Gastrocnemius medialis (tissue), 4 donors: ENCODE results near the gene NRG3. TPM values are rescaled to one million over a fixed set of nuclear protein-coding genes. Genes with fewer than 3 reads are reported as not detected.

Experiments used
- ATAC-seq, 2 donors: fragments of 150-250 bp; one replicate each; pipeline ENCODE4 v1.9.1; 2016
- DNase-seq, 2 donors: peaks; one replicate each; pipeline ENCODE4 v3.0.0-alpha.2; 2019
- H3K27ac ChIP-seq, 4 donors: fragments of 200-600 bp; sonication (generic); 1 replicate in 1 of 4; 2 replicates in 3 of 4; pipeline ENCODE4 v1.5.1; 2016 to 2018; ENCODE audit warnings: mild to moderate bottlenecking in 2 of 4, moderate library complexity in 1 of 4
- H3K27me3 ChIP-seq, 3 donors: fragments of 200-600 bp; sonication (generic) in 2 of 3; 1 replicate in 1 of 3; 2 replicates in 2 of 3; pipeline versions ENCODE4 v1.5.1 to v1.6.0; 2016 to 2019; ENCODE audit warnings: mild to moderate bottlenecking in 1 of 3, moderate library complexity in 1 of 3
- H3K36me3 ChIP-seq, 2 donors: fragments of 200-600 bp; sonication (generic) in 1 of 2; one replicate each; pipeline ENCODE4 v1.5.1; 2017 to 2018
- H3K4me1 ChIP-seq, 2 donors: fragments of 200-600 bp; sonication (generic) in 1 of 2; one replicate each; pipeline ENCODE4 v1.5.1; 2016 to 2017; ENCODE audit warnings: mild to moderate bottlenecking in 2 of 2
- H3K4me3 ChIP-seq, 4 donors: fragments of 200-600 bp; sonication (generic) in 3 of 4; 1 replicate in 1 of 4; 2 replicates in 3 of 4; pipeline ENCODE4 v1.5.1; 2016 to 2019; ENCODE audit warnings: mild to moderate bottlenecking in 2 of 4
- H3K9me3 ChIP-seq, 3 donors: fragments of 200-600 bp; sonication (generic) in 2 of 3; 1 replicate in 1 of 3; 2 replicates in 2 of 3; pipeline ENCODE4 v1.5.1; 2016 to 2019
- CTCF ChIP-seq, 5 experiments: fragments of 450-650 bp in 3 of 5; fragments of 200-600 bp in 2 of 5; sonication (generic) in 2 of 5; IDR thresholded peaks in 4 of 5; conservative IDR thresholded peaks in 1 of 5; 1 replicate in 4 of 5; 2 replicates in 1 of 5; pipeline ENCODE4 v1.5.1; 2016 to 2019; ENCODE audit warnings: antibody characterized with exemption in 5 of 5, mild to moderate bottlenecking in 3 of 5, moderate library complexity in 3 of 5
- POLR2A ChIP-seq, 2 donors: fragments of 450-650 bp; IDR thresholded peaks; one replicate each; pipeline ENCODE4 v1.6.1; 2017; ENCODE audit warnings: antibody characterized with exemption in 2 of 2, mild to moderate bottlenecking in 2 of 2, moderate library complexity in 2 of 2
- in situ Hi-C, 4 donors: fragments of 200-750 bp; cut with MboI; loops; one replicate each; pipeline versions ENCODE4 v1.15.0 to v1.8.0; 2017; ENCODE audit warnings: low sequenced_read_pairs in 4 of 4
- intact Hi-C: fragments of 100-400 bp; cut with DNase I; formaldehyde crosslinking; loops from one replicate; pipeline ENCODE4 v1.15.1; 2023; ENCODE audit warnings: low total_unique reads
- total RNA-seq, 4 donors: library from RNA; depleted of rRNA; stranded (reverse); fragments of >200 nt; gene quantifications; one replicate each; pipeline versions ENCODE4 v1.1.0 to v1.2.3, GENCODE V29; 2016

The NRG3 gene
- total RNA-seq, 4 donors from 2014 or later = not detected

GRCh38 chr10:82020999-82021398, 146.0 kb downstream of the NRG3 start:
- TF ChIP-seq POLR2A (IDR thresholded peaks at IDR 0.05) (no peak), CTCF (IDR thresholded peaks at IDR 0.05 in 4 of 5, conservative IDR thresholded peaks at IDR 0.05 in 1 of 5) (no peak)
- Histone ChIP-seq H3K36me3 (no peaks in the 10 kb centered on the region), H3K4me3 (no peak overlapping the region), H3K4me1 (no peaks in the 10 kb centered on the region), H3K9me3 (no peaks in the 10 kb centered on the region), H3K27ac (no peak overlapping the region), H3K27me3 (no peaks in the 10 kb centered on the region)
- DNase-seq (no peak), ATAC-seq (no peak)
- intact Hi-C loops = no loop called here
- in situ Hi-C loops = no loop called here

GRCh38 chr10:82027711-82028110, 152.7 kb downstream of the NRG3 start:
- no peaks in the 10 kb centered on the region for H3K9me3 ChIP-seq
- H3K27me3 ChIP-seq = no peaks in the 10 kb centered on the region
- no peak overlapping the region for H3K27ac ChIP-seq
- H3K4me1 ChIP-seq = no peaks in the 10 kb centered on the region
- DNase-seq (no peak), ATAC-seq (no peak)
- no peak overlapping the region for H3K4me3 ChIP-seq
- in situ Hi-C loops = no loop called here
- intact Hi-C loops = no loop called here
- no peaks in the 10 kb centered on the region for H3K36me3 ChIP-seq
- TF ChIP-seq CTCF (IDR thresholded peaks at IDR 0.05 in 4 of 5, conservative IDR thresholded peaks at IDR 0.05 in 1 of 5) (no peak), POLR2A (IDR thresholded peaks at IDR 0.05) (no peak)

- H3K27ac ChIP-seq = no peak overlapping the region
- in situ Hi-C loops = no loop called here
- no peak for ATAC-seq
Measured at GRCh38 chr10:82037076-82037475, 162.1 kb downstream of the NRG3 start.

GRCh38 chr10:82038587-82038986, 163.6 kb downstream of the NRG3 start:
- Histone ChIP-seq H3K4me1 (no peaks in the 10 kb centered on the region), H3K9me3 (no peaks in the 10 kb centered on the region), H3K4me3 (no peak overlapping the region), H3K27ac (no peak overlapping the region), H3K27me3 (no peaks in the 10 kb centered on the region), H3K36me3 (no peaks in the 10 kb centered on the region)
- no peak for DNase-seq
- ATAC-seq = no peak
- no peak for TF ChIP-seq CTCF (IDR thresholded peaks at IDR 0.05 in 4 of 5, conservative IDR thresholded peaks at IDR 0.05 in 1 of 5)
- no peak for TF ChIP-seq POLR2A (IDR thresholded peaks at IDR 0.05)
- in situ Hi-C loops (no loop called here), intact Hi-C loops (no loop called here)

More at GRCh38 chr10:82037076-82037475, 162.1 kb downstream of the NRG3 start:
- intact Hi-C loops = no loop called here
- Histone ChIP-seq H3K9me3 (no peaks in the 10 kb centered on the region), H3K4me3 (no peak overlapping the region), H3K27me3 (no peaks in the 10 kb centered on the region), H3K36me3 (no peaks in the 10 kb centered on the region), H3K4me1 (no peaks in the 10 kb centered on the region)
- TF ChIP-seq CTCF (IDR thresholded peaks at IDR 0.05 in 4 of 5, conservative IDR thresholded peaks at IDR 0.05 in 1 of 5) (no peak), POLR2A (IDR thresholded peaks at IDR 0.05) (no peak)
- DNase-seq = no peak

- TF ChIP-seq CTCF (IDR thresholded peaks at IDR 0.05 in 4 of 5, conservative IDR thresholded peaks at IDR 0.05 in 1 of 5) (no peak), POLR2A (IDR thresholded peaks at IDR 0.05) (no peak)
- Histone ChIP-seq H3K4me1 (no peaks in the 10 kb centered on the region), H3K27ac (no peak overlapping the region), H3K4me3 (no peak overlapping the region), H3K36me3 (no peaks in the 10 kb centered on the region), H3K9me3 (no peaks in the 10 kb centered on the region), H3K27me3 (no peaks in the 10 kb centered on the region)
- ATAC-seq (no peak), DNase-seq (no peak)
- intact Hi-C loops (no loop called here), in situ Hi-C loops (no loop called here)
Measured at GRCh38 chr10:82040336-82040735, 165.3 kb downstream of the NRG3 start.
